Uterus (tissue), 4 donors: ENCODE data around the gene ERICH2. TPM values are rescaled to one million over a fixed set of nuclear protein-coding genes. Genes with fewer than 3 reads are reported as not detected.

Experiments
- DNase-seq, 2 donors: peaks; one replicate each; pipeline ENCODE4 v3.0.0-alpha.2; 2019 to 2020
- H3K27ac ChIP-seq, 2 donors: fragments of 200-600 bp; sonication (generic); 1 replicate in 1 of 2; 2 replicates in 1 of 2; pipeline ENCODE4 v1.5.1; 2016 to 2018
- H3K27me3 ChIP-seq, 2 donors: fragments of 200-600 bp; sonication (generic); one replicate each; pipeline ENCODE4 v1.5.1; 2018 to 2019; ENCODE audit warnings: control low read depth in 1 of 2
- H3K36me3 ChIP-seq, 2 donors: fragments of 200-600 bp; sonication (generic); one replicate each; pipeline ENCODE4 v1.5.1; 2019; ENCODE audit warnings: control low read depth in 1 of 2
- H3K4me1 ChIP-seq, 2 donors: fragments of 200-600 bp; sonication (generic); one replicate each; pipeline ENCODE4 v1.5.1; 2018 to 2019; ENCODE audit warnings: control low read depth in 1 of 2
- H3K4me3 ChIP-seq, 2 donors: fragments of 200-600 bp; sonication (generic); 1 replicate in 1 of 2; 2 replicates in 1 of 2; pipeline ENCODE4 v1.5.1; 2018 to 2019; ENCODE audit warnings: mild to moderate bottlenecking in 1 of 2
- H3K9me3 ChIP-seq, 2 donors: fragments of 200-600 bp; sonication (generic); one replicate each; pipeline ENCODE4 v1.5.1; 2019; ENCODE audit warnings: control low read depth in 1 of 2
- POLR2A ChIP-seq, 2 donors: fragments of 450-650 bp; IDR thresholded peaks; one replicate each; pipeline ENCODE4 v1.6.1; 2016; ENCODE audit warnings: antibody characterized with exemption in 2 of 2, mild to moderate bottlenecking in 1 of 2, moderate library complexity in 1 of 2
- intact Hi-C: fragments of 100-400 bp; cut with DNase I; formaldehyde crosslinking; loops from one replicate; pipeline ENCODE4 v1.15.1; 2023; ENCODE audit warnings: low total_unique reads
- total RNA-seq, 4 donors: library from RNA; depleted of rRNA in 3 of 4; stranded (reverse); fragments of >200 nt in 3 of 4; gene quantifications; one replicate each; pipeline versions ENCODE4 v1.1.0 to v1.2.4, GENCODE V29; 2014 to 2023
- TF ChIP-seq, protein P1 (sequence below), 4 experiments: fragments of 200-600 bp in 2 of 4; fragments of 450-650 bp in 2 of 4; sonication (generic) in 2 of 4; IDR thresholded peaks; one replicate each; pipeline ENCODE4 v1.5.1; 2016 to 2019; ENCODE audit warnings: antibody characterized with exemption in 4 of 4, mild to moderate bottlenecking in 2 of 4, moderate library complexity in 1 of 4
- donor health status: DM: yes; HTN: yes; CAD: no.

The ERICH2 gene
- total RNA-seq, 4 donors from 2014 or later: 2.2 TPM; not detected in 3

DNA sequence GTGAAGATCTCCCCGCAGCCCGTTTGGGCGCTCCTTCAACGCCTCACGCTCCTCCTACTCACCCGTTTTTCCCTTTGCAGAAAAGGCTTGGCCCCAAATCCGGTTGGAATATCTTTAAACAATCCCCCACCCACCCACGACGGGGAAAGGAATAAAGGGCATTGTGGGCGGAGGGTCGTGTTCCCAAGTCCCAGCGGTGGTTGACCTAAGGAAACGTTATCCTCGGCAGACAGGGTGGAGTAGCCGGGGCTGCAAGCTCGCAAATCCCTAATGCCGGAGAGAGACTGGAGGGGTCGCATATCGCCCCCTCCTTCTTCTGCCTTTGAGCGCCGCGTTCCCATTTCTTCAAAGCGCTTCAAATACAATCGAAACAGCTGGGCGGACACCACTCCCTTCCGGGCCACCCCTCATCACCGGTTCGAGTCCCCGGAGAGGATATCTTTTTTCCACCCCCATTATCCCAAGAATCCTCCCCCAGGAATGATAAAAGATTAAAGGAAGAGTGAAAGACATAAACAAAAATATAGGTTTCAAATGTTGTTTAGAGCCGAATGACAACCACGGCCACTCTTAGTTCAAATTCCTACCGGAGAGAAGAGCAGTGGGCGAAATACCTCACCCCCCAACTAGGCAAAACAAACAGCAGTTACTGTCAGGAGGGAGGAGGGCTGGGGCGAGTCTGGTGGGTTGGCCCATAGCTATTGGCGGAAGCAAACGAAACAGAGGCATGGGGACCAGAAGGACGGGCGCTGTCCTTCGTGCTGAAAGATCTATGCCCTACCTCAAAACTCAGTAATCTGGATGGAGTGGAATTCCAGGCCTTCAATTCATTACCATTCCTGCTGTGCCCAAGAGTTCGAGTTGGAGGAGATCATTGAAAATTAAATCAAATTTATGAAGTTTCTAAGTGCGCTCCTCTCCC lies 43.7 kb downstream of the ERICH2 start:
- intact Hi-C loops: loop anchor here (10.0 kb wide), 2 partner anchors 329 to 439 kb away; no protein-coding TSS in a partner anchor
- no peak for TF ChIP-seq POLR2A (IDR thresholded peaks at IDR 0.05)
- TF ChIP-seq, protein P1, sequence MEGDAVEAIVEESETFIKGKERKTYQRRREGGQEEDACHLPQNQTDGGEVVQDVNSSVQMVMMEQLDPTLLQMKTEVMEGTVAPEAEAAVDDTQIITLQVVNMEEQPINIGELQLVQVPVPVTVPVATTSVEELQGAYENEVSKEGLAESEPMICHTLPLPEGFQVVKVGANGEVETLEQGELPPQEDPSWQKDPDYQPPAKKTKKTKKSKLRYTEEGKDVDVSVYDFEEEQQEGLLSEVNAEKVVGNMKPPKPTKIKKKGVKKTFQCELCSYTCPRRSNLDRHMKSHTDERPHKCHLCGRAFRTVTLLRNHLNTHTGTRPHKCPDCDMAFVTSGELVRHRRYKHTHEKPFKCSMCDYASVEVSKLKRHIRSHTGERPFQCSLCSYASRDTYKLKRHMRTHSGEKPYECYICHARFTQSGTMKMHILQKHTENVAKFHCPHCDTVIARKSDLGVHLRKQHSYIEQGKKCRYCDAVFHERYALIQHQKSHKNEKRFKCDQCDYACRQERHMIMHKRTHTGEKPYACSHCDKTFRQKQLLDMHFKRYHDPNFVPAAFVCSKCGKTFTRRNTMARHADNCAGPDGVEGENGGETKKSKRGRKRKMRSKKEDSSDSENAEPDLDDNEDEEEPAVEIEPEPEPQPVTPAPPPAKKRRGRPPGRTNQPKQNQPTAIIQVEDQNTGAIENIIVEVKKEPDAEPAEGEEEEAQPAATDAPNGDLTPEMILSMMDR (IDR thresholded peaks at IDR 0.05): no peak
- Histone ChIP-seq H3K9me3 (no peaks in the 10 kb centered on the region), H3K27ac (no peak overlapping the region), H3K4me1 (peaks cover 0 to 24% of the 10 kb centered on the region in 2 donors), H3K27me3 (peaks cover 41 to 61% of the 10 kb centered on the region in 2 donors), H3K36me3 (no peaks in the 10 kb centered on the region), H3K4me3 (no peak overlapping the region)
- no peak for DNase-seq

GRCh38 chr2:170814533-170815230 lies 44.5 kb downstream of the ERICH2 start:
- no peak overlapping the region for H3K27ac ChIP-seq
- H3K4me1 ChIP-seq: peaks cover 0 to 24% of the 10 kb centered on the region in 2 donors
- TF ChIP-seq, protein P1 (IDR thresholded peaks at IDR 0.05): no peak
- no peak for TF ChIP-seq POLR2A (IDR thresholded peaks at IDR 0.05)
- intact Hi-C loops: loop anchor here (10.0 kb wide), 2 partner anchors 330 to 440 kb away; no protein-coding TSS in a partner anchor
- no peak overlapping the region for H3K4me3 ChIP-seq
- DNase-seq: no peak
- H3K36me3 ChIP-seq: no peaks in the 10 kb centered on the region
- H3K9me3 ChIP-seq: no peaks in the 10 kb centered on the region
- peaks cover 45 to 70% of the 10 kb centered on the region in 2 donors for H3K27me3 ChIP-seq

DNA sequence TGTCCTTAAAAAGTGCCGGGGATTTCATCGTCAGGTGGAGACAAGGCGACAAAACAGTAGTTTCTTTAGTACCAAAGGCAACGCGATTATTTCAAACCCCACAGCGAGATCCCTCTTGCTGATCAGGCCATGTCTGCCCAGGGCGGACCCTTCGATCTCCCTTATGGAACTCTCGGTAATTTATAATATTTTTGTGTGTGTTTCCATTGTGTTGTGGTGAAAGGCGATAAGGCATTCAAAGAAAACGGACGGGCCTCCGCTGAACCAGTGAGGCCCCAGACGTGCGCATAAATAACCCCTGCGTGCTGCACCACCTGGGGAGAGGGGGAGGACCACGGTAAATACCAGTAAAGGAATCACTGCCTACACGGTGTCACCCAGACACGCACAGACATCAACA lies 45.1 kb downstream of the ERICH2 start:
- peaks cover 0 to 24% of the 10 kb centered on the region in 2 donors for H3K4me1 ChIP-seq
- no peak for DNase-seq
- H3K27ac ChIP-seq: no peak overlapping the region
- no peaks in the 10 kb centered on the region for H3K9me3 ChIP-seq
- no peak for TF ChIP-seq POLR2A (IDR thresholded peaks at IDR 0.05)
- TF ChIP-seq, protein P1 (IDR thresholded peaks at IDR 0.05): no peak
- no peaks in the 10 kb centered on the region for H3K36me3 ChIP-seq
- peak overlapping the region in 1 of 2 donors; percentile 31 for H3K4me3 ChIP-seq
- H3K27me3 ChIP-seq: peaks cover 47 to 76% of the 10 kb centered on the region in 2 donors
- intact Hi-C loops: loop anchor here (10.0 kb wide), 2 partner anchors 331 to 441 kb away; no protein-coding TSS in a partner anchor

GRCh38 chr2:170815746-170816503 lies 45.7 kb downstream of the ERICH2 start:
- Histone ChIP-seq H3K4me3 (peak overlapping the region in 1 of 2 donors; percentile 31), H3K27me3 (peaks cover 51 to 79% of the 10 kb centered on the region in 2 donors), H3K9me3 (no peaks in the 10 kb centered on the region), H3K36me3 (no peaks in the 10 kb centered on the region), H3K27ac (no peak overlapping the region), H3K4me1 (peaks cover 0 to 24% of the 10 kb centered on the region in 2 donors)
- no peak for TF ChIP-seq POLR2A (IDR thresholded peaks at IDR 0.05)
- TF ChIP-seq, protein P1 (IDR thresholded peaks at IDR 0.05): peak; percentile 63 to 84 (median 75)
- DNase-seq: peak; percentile 57 to 61
- intact Hi-C loops: loop anchor here (10.0 kb wide), 2 partner anchors 331 to 441 kb away; no protein-coding TSS in a partner anchor
